Chondrocyte (in vitro differentiated cells): Measurements from ENCODE around the gene TRIM15. TPM values are rescaled to one million over a fixed set of nuclear protein-coding genes. Genes with fewer than 3 reads are reported as not detected.

Source experiments
- DNase-seq: peaks from one replicate; pipeline ENCODE4 v3.0.0; 2021; ENCODE audit warnings: mixed read lengths, low spot score
- H3K27ac Mint-ChIP-seq: one replicate; pipeline ENCODE4 v1.8.0; 2021; ENCODE audit warnings: mild to moderate bottlenecking, moderate library complexity, mixed read lengths; ENCODE audit not compliant: unreplicated experiment
- H3K27me3 Mint-ChIP-seq: 2 replicates; pipeline ENCODE4 v1.8.0; 2021; ENCODE audit warnings: low read depth, mixed read lengths
- H3K36me3 Mint-ChIP-seq: 2 replicates; pipeline ENCODE4 v1.8.0; 2021; ENCODE audit warnings: low read depth, mixed read lengths
- H3K4me1 Mint-ChIP-seq: 2 replicates; pipeline ENCODE4 v1.8.0; 2021; ENCODE audit warnings: low read depth, mild to moderate bottlenecking, mixed read lengths
- H3K4me3 Mint-ChIP-seq: one replicate; pipeline ENCODE4 v1.8.0; 2021; ENCODE audit warnings: mild to moderate bottlenecking, moderate library complexity, mixed read lengths; ENCODE audit not compliant: unreplicated experiment
- H3K9me3 Mint-ChIP-seq: 2 replicates; pipeline ENCODE4 v1.8.0; 2021; ENCODE audit warnings: low read depth, mixed read lengths
- CTCF ChIP-seq: fragments of 200-600 bp; sonication (generic); IDR thresholded peaks from 2 replicates; pipeline ENCODE4 v1.5.0; 2021; ENCODE audit warnings: antibody characterized with exemption, mild to moderate bottlenecking, moderate library complexity
- total RNA-seq: library from RNA; stranded (reverse); gene quantifications from 3 replicates; pipeline ENCODE4 v1.2.1, GENCODE V29; 2021

TRIM15 gene
- total RNA-seq, 1 donor from 2014 or later = not detected

DNA sequence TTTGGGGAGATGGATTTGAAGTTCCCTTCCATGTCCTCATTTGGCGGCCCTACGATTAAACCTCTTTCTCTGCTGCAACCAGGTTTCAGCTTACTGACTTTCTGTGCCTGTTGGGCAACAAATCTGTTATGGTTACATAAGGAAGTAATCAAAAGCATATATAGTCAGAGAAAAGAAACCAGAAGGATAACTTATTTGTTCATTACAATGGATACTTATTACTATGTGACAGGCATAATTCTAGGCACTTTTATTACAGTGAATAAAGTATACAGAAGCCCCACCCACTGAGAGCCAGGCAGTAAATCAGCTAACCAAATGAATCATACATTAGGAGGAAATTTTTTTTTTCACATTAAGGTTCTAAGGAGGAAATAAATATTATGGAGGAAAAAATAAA lies 40.8 kb upstream of the TRIM15 start:
- H3K27ac Mint-ChIP-seq = no peak overlapping the region
- H3K27me3 Mint-ChIP-seq = peaks cover 20% of the 10 kb centered on the region
- peaks cover 5% of the 10 kb centered on the region for H3K4me1 Mint-ChIP-seq
- no peak for TF ChIP-seq CTCF
- no peak overlapping the region for H3K4me3 Mint-ChIP-seq
- H3K36me3 Mint-ChIP-seq = no peaks in the 10 kb centered on the region
- no peak for DNase-seq
- H3K9me3 Mint-ChIP-seq = no peaks in the 10 kb centered on the region

DNA sequence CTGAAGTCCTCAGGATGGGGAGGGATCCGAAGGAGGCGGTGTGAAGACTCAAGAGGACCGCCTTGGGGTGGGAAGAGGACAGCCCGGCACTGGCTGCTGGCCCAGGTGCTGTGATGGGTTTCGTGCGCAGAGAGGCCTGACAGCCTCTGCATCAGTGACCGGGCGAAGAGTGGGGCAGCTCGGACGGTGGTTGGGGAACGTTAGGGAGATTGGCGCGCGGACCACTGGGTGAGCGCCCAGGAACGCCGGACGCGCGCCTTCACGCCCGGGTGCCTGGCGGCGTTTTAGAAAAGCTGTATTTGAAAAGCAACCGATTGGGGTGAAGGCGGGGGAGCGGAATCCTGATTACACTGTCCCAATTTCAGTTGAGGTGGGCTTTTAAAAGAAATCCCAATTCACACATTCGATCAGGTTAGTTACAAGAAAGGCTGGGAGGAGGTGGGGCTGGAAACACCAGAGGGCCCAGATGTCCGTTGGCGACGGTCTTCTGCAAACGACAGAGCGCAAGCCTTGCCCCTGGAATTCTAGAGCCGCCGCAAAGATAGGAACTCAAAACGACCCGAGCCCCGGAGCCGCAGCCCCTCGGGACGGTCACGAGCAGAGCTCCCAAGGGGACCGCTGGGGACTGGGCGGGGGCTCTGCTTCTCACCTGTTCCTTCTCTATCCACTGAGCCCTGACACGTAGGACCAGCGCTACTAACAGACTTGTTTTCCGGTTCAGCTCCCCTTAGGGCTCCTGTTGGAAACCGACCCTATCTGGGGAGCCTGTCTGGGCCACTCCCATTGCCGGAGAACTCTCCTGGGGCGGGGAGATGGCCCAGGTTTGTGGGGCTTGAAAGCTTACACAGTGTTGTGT lies 35.9 kb upstream of the TRIM15 start:
- peaks cover 57% of the 10 kb centered on the region for H3K27me3 Mint-ChIP-seq
- H3K4me3 Mint-ChIP-seq = peak overlapping the region; percentile 62
- peaks cover 16% of the 10 kb centered on the region for H3K4me1 Mint-ChIP-seq
- no peak for DNase-seq
- H3K36me3 Mint-ChIP-seq = no peaks in the 10 kb centered on the region
- no peak for TF ChIP-seq CTCF
- no peak overlapping the region for H3K27ac Mint-ChIP-seq
- H3K9me3 Mint-ChIP-seq = no peaks in the 10 kb centered on the region

DNA sequence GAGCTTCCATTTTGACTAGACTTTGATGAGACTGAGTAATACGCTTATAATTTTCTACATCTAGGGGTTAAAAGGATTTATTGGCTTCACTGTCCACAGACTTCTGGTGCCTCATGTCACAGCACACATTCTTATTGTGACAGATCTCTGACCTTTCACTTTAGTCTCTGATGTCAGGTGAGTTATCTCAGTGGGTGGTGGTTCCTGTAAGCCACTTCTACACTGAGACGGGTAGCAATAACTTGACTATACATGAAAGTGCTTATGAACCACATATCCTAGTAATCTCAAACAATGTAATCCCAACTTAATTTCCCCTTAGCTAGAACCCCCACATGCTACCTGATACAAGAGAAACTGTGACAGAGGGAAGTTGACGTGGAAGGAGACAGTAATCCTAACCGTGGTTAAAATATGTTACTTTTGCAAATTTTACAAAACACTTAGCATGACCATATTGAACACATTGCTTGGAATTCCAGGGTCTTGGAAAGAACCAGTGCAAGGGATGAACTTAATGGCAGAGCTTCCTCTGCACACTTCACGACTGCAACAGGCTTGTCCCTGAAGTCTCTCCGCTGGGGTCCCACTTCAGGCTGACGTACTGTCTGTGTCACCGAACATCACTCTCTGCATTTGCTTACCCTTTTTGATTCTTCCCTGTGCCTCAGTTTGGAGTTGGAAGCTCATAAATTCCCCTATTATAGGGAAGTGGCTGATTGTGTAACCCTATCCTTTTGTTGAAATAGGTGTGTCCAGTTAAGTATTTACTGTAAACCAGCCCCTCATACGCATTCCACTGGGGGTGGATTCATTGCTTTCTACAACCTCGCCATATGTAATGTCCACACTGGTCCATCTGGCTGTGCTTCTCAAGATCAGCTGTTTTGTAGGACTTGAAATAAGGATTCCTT lies 33.8 kb upstream of the TRIM15 start:
- Mint-ChIP-seq H3K4me3 (no peak overlapping the region), H3K4me1 (peaks cover 16% of the 10 kb centered on the region), H3K27me3 (peaks cover 61% of the 10 kb centered on the region), H3K27ac (no peak overlapping the region), H3K36me3 (no peaks in the 10 kb centered on the region), H3K9me3 (no peaks in the 10 kb centered on the region)
- no peak for DNase-seq
- no peak for TF ChIP-seq CTCF

- Mint-ChIP-seq H3K4me3 (no peak overlapping the region), H3K36me3 (no peaks in the 10 kb centered on the region), H3K9me3 (no peaks in the 10 kb centered on the region), H3K27me3 (peaks cover 63% of the 10 kb centered on the region), H3K27ac (no peak overlapping the region), H3K4me1 (peaks cover 16% of the 10 kb centered on the region)
- TF ChIP-seq CTCF = no peak
- DNase-seq = no peak
Measured at GRCh38 chr6:30130179-30130679, 33.1 kb upstream of the TRIM15 start.
